Esophagus muscularis mucosa (tissue), 4 donors: ENCODE data around the gene GIPC1. TPM values are rescaled to one million over a fixed set of nuclear protein-coding genes. Genes with fewer than 3 reads are reported as not detected.

Experiments used
- DNase-seq: peaks from one replicate; pipeline ENCODE4 v3.0.0-alpha.2; 2017; ENCODE audit errors: extremely low spot score
- H3K27ac ChIP-seq, 4 donors: fragments of 200-600 bp; sonication (generic); replicated peaks in 1 of 4; 1 replicate in 3 of 4; 2 replicates in 1 of 4; pipeline ENCODE4 v1.5.1; 2016 to 2019; ENCODE audit warnings: mild to moderate bottlenecking in 1 of 4
- H3K27me3 ChIP-seq, 4 donors: fragments of 200-600 bp; sonication (generic); one replicate each; pipeline versions ENCODE4 v1.5.1 to v1.6.0; 2016 to 2019
- H3K36me3 ChIP-seq, 4 donors: fragments of 200-600 bp; sonication (generic); one replicate each; pipeline ENCODE4 v1.5.1; 2016 to 2019
- H3K4me1 ChIP-seq, 4 donors: fragments of 200-600 bp; sonication (generic); one replicate each; pipeline ENCODE4 v1.5.1; 2016 to 2019
- H3K4me3 ChIP-seq, 4 donors: fragments of 200-600 bp; sonication (generic); 1 replicate in 2 of 4; 2 replicates in 2 of 4; pipeline ENCODE4 v1.5.1; 2016 to 2019; ENCODE audit warnings: mild to moderate bottlenecking in 4 of 4, moderate library complexity in 1 of 4
- H3K9me3 ChIP-seq, 4 donors: fragments of 200-600 bp; sonication (generic); 1 replicate in 3 of 4; 2 replicates in 1 of 4; pipeline ENCODE4 v1.5.1; 2016 to 2019
- EP300 ChIP-seq: sonication (generic); formaldehyde crosslinking; IDR thresholded peaks from one replicate; pipeline ENCODE4 v1.6.1; 2017; ENCODE audit warnings: antibody characterized with exemption
- POLR2A ChIP-seq: fragments of 450-650 bp; IDR thresholded peaks from one replicate; pipeline ENCODE4 v1.6.1; 2017; ENCODE audit warnings: antibody characterized with exemption, moderate library complexity, mild to moderate bottlenecking, low read depth
- POLR2AphosphoS5 ChIP-seq, 2 donors: sonication (generic); formaldehyde crosslinking; IDR thresholded peaks; one replicate each; pipeline ENCODE4 v1.6.1; 2017; ENCODE audit warnings: antibody characterized with exemption in 2 of 2
- WGBS: methylation state at CpG from one replicate; pipeline ENCODE4 v1.1.5; 2018; 5-methylcytosine and 5-hydroxymethylcytosine counted together
- intact Hi-C: fragments of 100-400 bp; cut with DNase I; formaldehyde crosslinking; loops from one replicate; pipeline ENCODE4 v1.15.1; 2023
- total RNA-seq, 4 donors: library from RNA; depleted of rRNA; stranded (reverse); fragments of >200 nt; gene quantifications; one replicate each; pipeline versions ENCODE4 v1.1.0 to v1.2.1, GENCODE V29; 2016
- TF ChIP-seq, protein P1 (sequence below), 3 experiments: fragments of 200-600 bp in 2 of 3; fragments of 450-650 bp in 1 of 3; sonication (generic) in 2 of 3; IDR thresholded peaks; one replicate each; pipeline ENCODE4 v1.5.1; 2017 to 2019; ENCODE audit warnings: antibody characterized with exemption in 3 of 3, mild to moderate bottlenecking in 2 of 3, moderate library complexity in 1 of 3

The GIPC1 gene
- total RNA-seq, 4 donors from 2014 or later: 88.5 to 138 (median 108) TPM

DNA sequence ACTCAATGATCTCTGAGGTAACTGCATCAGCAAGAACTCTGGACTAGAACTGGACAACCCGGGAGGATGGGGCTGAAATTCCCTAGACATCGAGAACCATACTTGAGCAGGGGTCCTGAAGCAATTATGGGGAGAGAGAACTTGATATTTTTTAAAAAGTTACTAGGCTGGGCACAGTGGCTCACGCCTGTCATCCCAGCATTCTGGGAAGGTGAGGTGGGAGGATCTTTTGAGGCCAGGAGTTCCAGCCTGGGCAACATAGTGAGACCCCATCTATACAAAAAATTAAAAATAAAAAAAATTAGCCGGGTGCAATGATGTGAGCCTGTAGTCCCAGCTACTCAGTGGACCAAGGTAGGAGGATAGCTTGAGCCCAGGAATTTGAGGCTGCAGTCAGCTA lies 24.6 kb upstream of the GIPC1 start:
- Histone ChIP-seq H3K4me1 (peaks cover 21 to 32% (median 29%) of the 10 kb centered on the region in 4 donors), H3K27me3 (peaks cover 0 to 3% (median 0%) of the 10 kb centered on the region in 4 donors), H3K36me3 (peaks cover 11 to 14% (median 12%) of the 10 kb centered on the region in 4 donors), H3K9me3 (no peaks in the 10 kb centered on the region), H3K27ac (no peak overlapping the region), H3K4me3 (no peak overlapping the region)
- WGBS: 93% methylated on average over 4 of the region's 4 CpGs
- intact Hi-C loops: no loop called here
- no peak for TF ChIP-seq EP300
- no peak for DNase-seq

DNA sequence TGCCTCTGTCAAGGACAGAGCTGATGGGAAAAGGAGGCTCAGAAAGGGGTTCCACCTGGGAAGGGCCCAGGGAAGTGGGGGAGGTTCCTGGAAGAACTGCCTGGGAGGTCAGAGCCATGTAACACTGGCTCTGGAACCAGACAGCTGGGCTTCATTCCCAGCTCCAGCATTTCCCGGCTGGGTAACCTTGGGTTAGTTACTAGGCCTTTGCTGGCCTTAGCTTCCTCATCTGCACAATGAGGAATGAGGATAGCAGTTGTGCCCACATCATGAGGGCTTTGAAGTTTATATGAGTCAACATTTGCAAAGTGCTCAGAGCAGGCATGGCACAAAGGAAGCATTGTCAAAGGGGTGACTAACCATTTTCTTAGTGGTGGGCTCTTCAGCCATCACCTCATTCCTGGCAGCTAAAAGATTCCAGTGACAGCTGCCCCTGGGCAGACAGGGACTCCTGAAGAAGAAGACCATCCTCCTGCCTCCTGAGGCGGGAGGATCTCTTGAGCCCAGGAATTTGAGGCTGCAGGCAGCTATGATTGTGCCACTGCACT lies 24.0 kb upstream of the GIPC1 start:
- DNase-seq: no peak
- Histone ChIP-seq H3K4me1 (peaks cover 27 to 38% (median 36%) of the 10 kb centered on the region in 4 donors), H3K9me3 (no peaks in the 10 kb centered on the region), H3K27ac (peak overlapping the region; percentile 99 to 100 (median 100)), H3K27me3 (peaks cover 0 to 3% (median 0%) of the 10 kb centered on the region in 4 donors), H3K4me3 (no peak overlapping the region), H3K36me3 (peaks cover 17 to 20% (median 18%) of the 10 kb centered on the region in 4 donors)
- TF ChIP-seq POLR2A (no peak), POLR2AphosphoS5 (IDR thresholded peaks at IDR 0.05) (no peak), EP300 (no peak)
- intact Hi-C loops: no loop called here
- WGBS: 88% methylated on average over 1 of the region's 2 CpGs

DNA sequence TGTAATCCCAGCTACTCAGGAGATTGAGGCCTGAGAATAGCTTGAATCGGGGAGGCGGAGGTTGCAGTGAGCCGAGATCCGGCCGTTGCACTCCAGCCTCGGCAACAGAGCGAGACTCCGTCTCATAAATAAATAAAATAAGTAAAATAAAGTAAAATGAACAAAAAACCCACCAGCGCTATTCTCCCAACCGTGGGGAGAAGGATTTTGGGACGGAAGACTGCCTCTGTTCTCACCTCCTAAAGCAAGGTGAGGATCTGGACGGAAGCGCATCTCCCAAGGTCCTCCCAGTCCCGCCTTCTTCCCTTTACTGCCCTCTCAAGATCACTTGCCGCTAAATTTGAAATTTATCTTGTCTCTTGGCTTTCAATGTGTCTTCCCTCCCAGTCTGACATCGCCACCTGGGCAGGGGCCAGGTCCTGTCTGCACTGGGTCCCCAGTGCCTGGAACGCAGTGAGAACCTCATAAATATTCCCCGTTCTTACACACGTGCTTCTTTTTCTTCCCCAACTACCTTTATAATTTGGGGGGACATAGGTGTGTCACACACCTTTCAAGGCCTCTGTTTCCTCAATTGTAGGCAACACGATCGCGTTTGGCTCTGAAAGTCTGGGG lies 23.4 kb upstream of the GIPC1 start:
- WGBS: 86% methylated on average over 22 of the region's 22 CpGs
- TF ChIP-seq POLR2A: no peak
- TF ChIP-seq EP300: no peak
- TF ChIP-seq, protein P1, sequence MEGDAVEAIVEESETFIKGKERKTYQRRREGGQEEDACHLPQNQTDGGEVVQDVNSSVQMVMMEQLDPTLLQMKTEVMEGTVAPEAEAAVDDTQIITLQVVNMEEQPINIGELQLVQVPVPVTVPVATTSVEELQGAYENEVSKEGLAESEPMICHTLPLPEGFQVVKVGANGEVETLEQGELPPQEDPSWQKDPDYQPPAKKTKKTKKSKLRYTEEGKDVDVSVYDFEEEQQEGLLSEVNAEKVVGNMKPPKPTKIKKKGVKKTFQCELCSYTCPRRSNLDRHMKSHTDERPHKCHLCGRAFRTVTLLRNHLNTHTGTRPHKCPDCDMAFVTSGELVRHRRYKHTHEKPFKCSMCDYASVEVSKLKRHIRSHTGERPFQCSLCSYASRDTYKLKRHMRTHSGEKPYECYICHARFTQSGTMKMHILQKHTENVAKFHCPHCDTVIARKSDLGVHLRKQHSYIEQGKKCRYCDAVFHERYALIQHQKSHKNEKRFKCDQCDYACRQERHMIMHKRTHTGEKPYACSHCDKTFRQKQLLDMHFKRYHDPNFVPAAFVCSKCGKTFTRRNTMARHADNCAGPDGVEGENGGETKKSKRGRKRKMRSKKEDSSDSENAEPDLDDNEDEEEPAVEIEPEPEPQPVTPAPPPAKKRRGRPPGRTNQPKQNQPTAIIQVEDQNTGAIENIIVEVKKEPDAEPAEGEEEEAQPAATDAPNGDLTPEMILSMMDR (IDR thresholded peaks at IDR 0.05): no peak
- TF ChIP-seq POLR2AphosphoS5 (IDR thresholded peaks at IDR 0.05): no peak
- no peak for DNase-seq
- peaks cover 0 to 3% (median 0%) of the 10 kb centered on the region in 4 donors for H3K27me3 ChIP-seq
- H3K27ac ChIP-seq: peak overlapping the region; percentile 99 to 100 (median 100)
- no peaks in the 10 kb centered on the region for H3K9me3 ChIP-seq
- H3K4me1 ChIP-seq: peaks cover 33 to 43% (median 41%) of the 10 kb centered on the region in 4 donors
- peak overlapping the region in 3 of 4 donors; percentile 97 to 100 (median 98) for H3K4me3 ChIP-seq
- peaks cover 22 to 26% (median 24%) of the 10 kb centered on the region in 4 donors for H3K36me3 ChIP-seq
- intact Hi-C loops: no loop called here

DNA sequence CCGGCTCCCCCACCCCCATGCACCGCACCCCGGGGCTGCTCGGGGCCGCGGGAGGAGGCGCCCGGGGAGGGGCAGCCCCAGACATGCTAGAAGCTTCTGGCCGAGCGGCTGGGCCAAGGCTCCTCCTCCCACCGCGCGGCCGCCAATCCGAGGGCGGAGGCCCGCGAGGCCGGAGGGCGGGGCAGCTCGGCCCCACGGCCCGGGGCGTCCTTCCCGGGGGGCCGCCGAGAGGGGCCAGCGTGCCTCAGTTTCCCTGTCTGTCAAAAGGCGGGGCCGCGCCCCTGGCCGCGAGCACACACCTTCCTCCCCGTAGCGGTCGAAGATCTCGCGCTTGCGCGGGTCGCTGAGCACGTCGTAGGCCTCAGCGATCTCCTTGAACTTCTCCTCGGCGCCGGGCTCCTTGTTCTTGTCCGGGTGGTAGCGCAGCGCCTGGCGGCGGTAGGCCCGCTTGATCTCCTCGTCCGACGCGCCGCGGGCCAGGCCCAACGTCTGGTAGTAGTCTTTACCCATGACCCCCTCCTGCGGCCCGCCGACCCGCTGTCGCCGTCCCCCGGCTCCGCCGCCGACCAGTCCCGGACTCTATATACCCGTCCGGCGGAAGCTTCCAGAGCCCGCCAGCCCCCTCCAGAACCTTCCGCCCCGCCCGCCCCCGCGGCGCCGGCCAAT lies 22.0 kb upstream of the GIPC1 start, which contains the start of gene DNAJB1:
TSS of gene DNAJB1 (minus strand) at position 558 of the 666 bp plus-strand sequence. CDS start at position 510, 48 bp downstream.
- no peak for DNase-seq
- H3K36me3 ChIP-seq: peaks cover 28 to 40% (median 33%) of the 10 kb centered on the region in 4 donors
- H3K27ac ChIP-seq: peak within 1 kb of the TSS; percentile 99 to 100 (median 100)
- peaks cover 36 to 50% (median 48%) of the 10 kb centered on the region in 4 donors for H3K4me1 ChIP-seq
- peak within 1 kb of the TSS; percentile 80 to 100 (median 98) for H3K4me3 ChIP-seq
- peaks cover 0 to 3% (median 0%) of the 10 kb centered on the region in 4 donors for H3K27me3 ChIP-seq
- intact Hi-C loops: no loop called here
- TF ChIP-seq, protein P1 (IDR thresholded peaks at IDR 0.05): peak in 1 of 3 experiments; percentile 5
- TF ChIP-seq POLR2A (peak; percentile 97), POLR2AphosphoS5 (IDR thresholded peaks at IDR 0.05) (peak; percentile 91 to 99), EP300 (no peak)
- H3K9me3 ChIP-seq: no peaks in the 10 kb centered on the region
- 0% methylated on average over 17 of the region's 82 CpGs for WGBS

DNA sequence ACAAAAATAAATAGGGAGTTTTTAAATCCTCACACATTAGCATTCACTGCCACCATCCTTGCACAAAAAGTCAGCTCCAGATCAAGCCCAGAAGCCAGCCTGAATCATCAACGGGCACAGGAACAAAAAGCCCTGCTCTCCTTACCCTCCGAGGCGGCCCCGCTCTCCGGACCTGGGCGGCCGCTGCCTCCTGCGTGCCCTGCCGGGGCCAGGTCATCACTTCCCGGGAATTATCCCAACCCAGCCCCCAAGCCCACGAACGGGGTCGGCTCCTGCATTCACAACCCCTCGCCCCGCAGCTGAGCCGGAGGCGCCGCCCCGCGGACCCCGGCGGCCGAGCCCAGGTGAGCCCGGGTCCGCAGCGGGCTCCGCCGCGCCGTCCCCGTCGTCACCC lies 21.5 kb upstream of the GIPC1 start:
- Histone ChIP-seq H3K27ac (peak overlapping the region; percentile 99 to 100 (median 100)), H3K27me3 (peaks cover 0 to 3% (median 0%) of the 10 kb centered on the region in 4 donors), H3K36me3 (peaks cover 28 to 42% (median 33%) of the 10 kb centered on the region in 4 donors), H3K4me3 (peak overlapping the region; percentile 80 to 100 (median 98)), H3K4me1 (peaks cover 36 to 50% (median 48%) of the 10 kb centered on the region in 4 donors), H3K9me3 (no peaks in the 10 kb centered on the region)
- 3% methylated on average over 5 of the region's 32 CpGs for whole genome bisulfite sequencing
- intact Hi-C loops: no loop called here
- no peak for DNase-seq
- no peak for TF ChIP-seq POLR2AphosphoS5 (IDR thresholded peaks at IDR 0.05)
- TF ChIP-seq, protein P1 (IDR thresholded peaks at IDR 0.05): no peak
- no peak for TF ChIP-seq EP300
- no peak for TF ChIP-seq POLR2A
